Stimulated activated CD4-positive, alpha-beta T cell treated with anti-CD3 and anti-CD28 coated beads, Interleukin-2, amount 100 ng/mL, for 24 hours (primary cell): ENCODE results near the gene CSDE1.
"Not testable (repeated sequence)": the region's sequence is repeated elsewhere in the genome, so short reads cannot be mapped to it uniquely, and the experiment has no call there.

Experiments
- DNase-seq, 2 donors: peaks; one replicate each; pipeline ENCODE4 v3.0.0-alpha.2; 2020

Gene CSDE1

DNA sequence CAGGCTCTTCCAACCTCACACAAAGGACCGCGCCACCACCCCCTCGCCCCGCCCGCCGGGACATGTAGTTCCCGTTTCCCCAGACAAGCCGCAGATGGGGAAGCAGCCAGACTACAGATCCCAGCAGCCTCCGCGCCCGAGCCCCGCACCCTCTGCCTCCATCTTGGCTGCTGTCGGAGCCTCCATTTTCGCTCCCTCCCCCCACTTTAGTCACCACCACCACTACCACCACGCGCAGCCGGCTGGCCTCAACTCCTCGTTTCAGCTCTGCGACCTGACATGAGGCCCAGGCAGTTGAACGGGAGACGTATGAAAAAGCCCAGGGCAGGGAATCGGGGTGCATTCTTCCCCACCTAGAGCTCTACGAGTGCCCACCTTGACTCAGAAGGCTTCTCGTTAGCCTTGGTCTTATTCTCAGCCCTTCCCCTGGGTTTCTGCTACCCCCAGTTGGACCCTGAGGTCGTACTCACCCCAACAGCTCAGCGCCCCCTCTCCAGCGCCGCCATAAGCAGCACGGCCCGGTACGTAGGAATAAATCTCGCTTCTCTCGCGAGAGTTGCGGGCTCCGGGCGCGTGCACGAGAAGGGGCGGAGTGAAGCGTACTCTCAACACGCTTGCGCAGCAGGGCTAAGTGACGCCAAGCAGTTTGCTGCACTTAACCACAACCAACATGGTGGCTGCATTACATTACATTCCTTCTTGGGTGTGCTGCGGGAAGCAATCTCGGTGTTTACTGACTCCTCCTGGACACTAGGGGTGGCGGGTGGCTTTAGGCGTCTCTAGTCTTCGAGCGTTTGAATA, at the start of gene CSDE1:
CSDE1 (minus strand) TSS at position 530 of the 801 bp plus-strand sequence. CDS start 18,094 bp downstream, outside the sequence.
- peak; percentile 94 to 96 for DNase-seq

DNA sequence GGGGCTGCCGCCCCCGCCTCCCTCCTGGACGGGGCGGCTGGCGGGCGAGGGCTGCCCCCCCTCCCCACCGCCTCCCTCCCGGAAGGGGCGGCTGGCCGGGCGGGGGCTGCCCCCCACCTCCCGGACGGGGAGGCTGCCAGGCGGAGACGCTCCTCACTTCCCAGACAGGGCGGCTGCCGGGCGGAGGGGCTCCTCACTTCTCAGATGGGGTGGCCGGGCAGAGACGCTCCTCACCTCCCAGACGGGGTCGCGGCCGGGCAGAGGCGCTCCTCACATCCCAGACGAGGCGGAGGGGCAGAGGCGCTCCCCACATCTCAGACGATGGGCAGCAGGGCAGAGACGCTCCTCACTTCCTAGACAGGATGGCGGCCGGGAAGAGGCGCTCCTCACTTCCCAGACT, 46.7 kb upstream of the CSDE1 start:
- not testable (repeated sequence) for DNase-seq

DNA sequence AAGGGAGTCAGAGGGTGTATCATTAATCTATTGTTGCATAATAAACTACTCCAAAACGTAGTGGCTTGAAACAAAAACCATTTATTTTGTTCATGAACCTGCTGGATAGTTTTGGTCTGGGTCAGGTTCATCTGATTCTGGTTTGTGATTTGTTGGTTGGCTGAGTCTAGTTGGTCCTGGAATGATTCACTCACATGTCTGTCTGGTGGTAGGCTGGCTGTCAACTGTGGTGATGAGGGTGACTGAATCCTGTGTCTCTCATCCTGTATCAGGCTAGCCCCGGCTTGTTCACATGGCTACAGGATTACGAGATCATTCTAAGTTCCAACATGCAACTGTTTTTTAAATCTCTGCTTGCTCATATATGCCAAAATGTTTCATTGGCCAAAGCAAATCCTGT, 45.2 kb upstream of the CSDE1 start:
- DNase-seq, result no peak

DNA sequence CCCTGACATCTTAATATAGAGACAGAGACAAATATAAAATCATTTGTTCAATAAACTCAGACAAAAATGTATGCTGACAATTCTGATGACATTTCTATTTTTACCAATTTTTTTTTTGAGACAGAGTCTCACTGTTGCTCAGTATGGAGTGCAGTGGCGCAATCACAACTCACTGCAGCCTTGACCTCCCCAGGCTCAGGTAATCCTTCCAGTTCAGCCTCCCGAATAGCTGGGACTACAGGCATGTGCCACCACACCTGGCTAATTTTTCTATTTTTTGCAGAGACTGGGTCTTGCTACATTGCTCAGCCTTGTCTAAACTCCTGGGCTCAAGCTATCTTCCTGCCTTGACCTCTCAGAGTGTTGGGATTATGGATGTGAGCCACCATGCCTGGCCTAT, 36.3 kb upstream of the CSDE1 start:
- DNase-seq, result no peak

DNA sequence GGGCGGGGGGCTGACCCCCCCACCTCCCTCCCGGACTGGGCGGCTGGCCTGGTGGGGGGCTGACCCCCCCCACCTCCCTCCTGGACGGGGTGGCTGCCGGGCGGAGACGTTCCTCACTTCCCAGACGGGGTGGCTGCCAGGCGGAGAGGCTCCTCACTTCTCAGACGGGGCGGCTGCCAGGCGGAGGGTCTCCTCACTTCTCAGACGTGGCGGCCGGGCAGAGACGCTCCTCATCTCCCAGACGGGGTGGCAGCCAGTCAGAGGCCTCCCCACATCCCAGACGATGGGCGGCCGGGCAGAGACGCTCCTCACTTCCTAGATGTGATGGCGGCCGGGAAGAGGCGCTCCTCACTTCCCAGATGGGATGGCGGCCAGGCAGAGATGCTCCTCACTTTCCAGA, 32.8 kb upstream of the CSDE1 start:
- DNase-seq, result not testable (repeated sequence)

DNA sequence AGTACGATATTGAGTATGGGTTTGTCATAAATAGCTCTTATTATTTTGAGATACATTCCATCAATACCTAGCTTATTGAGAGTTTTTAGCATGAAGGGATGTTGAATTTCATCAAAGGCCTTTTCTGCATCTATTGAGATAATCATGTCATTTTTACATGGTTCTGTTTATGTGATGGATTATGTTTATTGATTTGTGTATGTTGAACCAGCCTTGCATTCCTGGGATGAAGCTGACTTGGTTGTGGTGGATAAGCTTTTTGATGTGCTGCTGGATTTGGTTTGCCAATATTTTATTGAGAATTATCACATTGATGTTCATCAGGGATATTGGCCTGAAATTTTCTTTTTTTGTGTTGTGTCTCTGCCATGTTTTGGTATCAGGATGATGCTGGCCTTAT, 28.7 kb upstream of the CSDE1 start:
- DNase-seq, result not testable (repeated sequence)

DNA sequence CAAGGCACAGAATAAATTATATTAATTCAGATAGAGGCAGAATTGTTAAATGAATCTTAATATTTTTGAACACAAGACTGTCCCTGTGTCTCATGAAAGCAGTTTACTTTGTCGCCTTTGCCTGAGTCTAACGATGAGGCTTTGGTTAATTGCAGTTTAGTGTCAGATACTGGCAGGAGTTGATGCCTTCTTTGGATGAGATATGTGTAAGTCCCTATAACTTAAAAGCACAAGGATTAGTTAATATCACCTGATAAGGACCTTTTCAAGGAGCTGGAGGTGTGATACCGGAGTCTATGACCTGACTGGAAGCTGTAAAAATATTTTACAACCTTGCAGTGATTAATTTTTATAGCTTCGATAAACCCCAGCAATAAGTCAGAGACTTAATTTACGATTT, 24.7 kb upstream of the CSDE1 start:
- DNase-seq, result no peak

DNA sequence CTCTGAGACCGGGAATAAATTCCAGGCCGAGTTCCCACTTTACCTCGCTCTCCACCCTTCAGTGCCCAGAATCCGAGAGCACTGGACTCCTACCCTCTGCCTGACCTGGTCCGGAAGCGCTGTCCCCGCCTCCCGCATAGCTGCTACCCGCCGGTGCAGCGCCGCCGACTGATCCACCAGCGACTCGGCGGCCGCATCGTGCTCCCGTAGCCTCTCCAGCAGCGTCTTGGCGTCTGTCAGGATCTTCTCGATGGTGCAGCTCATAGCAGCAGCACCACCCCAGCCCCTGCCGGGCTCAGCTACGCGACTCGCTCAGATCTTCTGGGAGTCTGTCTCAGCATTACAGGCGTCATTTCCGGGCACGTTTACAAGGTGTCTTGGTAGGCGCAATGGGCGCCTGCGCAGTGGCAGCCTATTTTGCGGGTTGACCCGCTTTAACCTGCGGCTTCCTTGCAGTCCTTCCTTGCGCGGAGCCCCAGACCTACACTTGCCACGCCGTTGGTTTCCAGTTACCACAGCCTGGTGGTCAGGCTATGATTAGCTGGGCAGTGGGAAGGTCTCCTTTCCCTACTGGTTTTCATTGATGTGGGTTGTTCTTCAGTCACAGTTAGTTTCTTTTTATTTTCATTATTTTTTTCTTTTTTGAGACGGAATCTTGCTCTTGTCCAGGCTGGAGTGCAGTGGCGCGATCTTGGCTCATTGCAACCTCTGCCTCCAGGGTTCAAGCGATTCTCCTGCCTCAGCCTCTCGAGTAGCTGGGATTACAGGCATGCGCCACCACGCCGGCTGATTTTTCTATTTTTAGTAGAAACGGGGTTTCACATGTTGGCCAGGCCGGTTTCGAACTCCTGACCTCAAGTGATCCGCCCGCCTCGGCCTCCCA, 22.8 kb upstream of the CSDE1 start, which contains the start of gene SIKE1:
SIKE1 (minus strand) TSS at position 342 of the 883 bp plus-strand sequence; CDS start at position 264, 78 bp downstream.
- DNase-seq, result peak; percentile 92 to 94

DNA sequence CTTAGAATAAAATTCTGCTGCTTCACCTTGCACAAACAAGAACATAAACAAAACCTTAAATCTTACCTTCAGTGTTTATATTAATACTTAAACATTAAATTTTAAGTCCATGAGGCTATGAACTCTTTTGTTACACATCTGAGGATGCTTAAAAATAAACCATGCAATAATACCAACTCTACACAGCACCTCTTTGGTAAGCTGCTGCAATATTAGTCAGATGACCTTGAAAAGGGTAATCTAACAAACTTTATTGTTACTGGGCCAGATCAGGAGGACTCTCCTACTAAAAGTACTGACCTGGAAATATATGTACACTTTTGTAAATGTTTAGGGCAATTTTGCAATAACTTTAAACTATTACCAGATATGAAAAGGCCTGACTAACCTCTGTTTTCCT, 21.9 kb upstream of the CSDE1 start:
- DNase-seq, result no peak

DNA sequence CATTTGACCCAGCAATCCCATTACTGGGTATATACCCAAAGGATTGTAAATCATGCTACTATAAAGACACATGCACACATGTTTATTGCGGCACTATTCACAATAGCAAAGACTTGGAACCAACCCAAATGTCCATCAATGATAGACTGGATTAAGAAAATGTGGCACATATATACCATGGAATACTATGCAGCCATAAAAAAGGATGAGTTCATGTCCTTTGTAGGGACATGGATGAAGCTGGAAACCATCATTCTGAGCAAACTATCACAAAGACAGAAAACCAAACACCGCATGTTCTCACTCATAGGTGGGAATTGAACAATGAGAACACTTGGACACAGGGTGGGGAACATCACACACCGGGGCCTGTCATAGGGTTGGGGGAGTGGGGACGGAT, 18.9 kb upstream of the CSDE1 start:
- not testable (repeated sequence) for DNase-seq

DNA sequence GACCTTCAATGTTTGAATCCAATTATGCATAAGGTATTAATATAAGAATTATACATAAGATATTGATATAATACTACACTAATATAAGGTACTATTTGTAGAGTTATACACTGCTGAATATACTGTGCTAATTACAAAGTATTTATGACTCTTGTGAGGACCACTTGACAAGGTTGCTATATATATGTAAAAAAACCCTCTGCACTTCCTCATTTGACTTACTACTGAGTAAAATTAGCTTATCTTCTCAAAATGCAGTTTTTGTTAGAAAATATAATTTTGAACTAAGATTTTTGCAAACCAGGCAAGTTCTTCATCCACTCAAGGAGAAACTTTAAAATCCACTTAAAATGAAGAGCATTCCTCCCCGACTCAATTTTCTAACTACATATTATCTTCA, 14.2 kb upstream of the CSDE1 start:
- DNase-seq, result no peak

DNA sequence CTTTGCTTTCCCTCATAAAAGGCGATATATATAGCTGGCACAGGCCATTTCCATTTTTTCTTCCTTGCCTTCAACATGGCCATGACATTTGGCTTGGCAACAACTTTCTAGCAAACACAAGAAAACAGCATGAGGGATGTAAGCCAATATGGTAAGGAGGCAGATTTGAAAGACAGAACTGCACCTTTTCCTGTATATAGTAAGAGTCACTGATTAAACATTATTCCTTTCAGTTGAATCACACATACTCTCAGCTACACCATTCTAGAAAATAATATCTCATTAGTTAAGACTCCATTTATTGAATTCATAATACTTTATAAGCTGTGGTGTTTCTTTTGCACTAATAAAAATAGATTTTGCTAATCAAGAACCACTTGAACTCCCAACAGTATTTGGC, 13.2 kb upstream of the CSDE1 start:
- DNase-seq, result no peak

DNA sequence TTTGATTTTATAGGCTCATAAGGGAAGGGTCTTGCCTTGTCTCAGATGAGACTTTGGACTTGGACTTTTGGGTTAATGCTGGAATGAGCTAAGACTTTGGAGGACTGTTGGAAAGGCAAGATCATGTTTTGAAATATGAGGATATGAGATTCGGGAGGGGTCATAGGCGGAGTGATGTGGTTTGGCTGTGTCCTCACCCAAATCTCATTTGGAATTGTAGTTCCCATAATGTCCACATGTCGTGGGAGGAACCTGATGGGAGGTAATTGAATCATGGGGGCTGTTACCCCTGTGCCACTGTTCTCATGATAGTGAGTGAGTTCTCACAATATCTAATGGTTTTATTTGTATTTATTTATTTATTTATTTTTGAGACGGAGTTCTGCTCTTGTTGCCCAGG, 6.9 kb upstream of the CSDE1 start:
- DNase-seq, result no peak

DNA sequence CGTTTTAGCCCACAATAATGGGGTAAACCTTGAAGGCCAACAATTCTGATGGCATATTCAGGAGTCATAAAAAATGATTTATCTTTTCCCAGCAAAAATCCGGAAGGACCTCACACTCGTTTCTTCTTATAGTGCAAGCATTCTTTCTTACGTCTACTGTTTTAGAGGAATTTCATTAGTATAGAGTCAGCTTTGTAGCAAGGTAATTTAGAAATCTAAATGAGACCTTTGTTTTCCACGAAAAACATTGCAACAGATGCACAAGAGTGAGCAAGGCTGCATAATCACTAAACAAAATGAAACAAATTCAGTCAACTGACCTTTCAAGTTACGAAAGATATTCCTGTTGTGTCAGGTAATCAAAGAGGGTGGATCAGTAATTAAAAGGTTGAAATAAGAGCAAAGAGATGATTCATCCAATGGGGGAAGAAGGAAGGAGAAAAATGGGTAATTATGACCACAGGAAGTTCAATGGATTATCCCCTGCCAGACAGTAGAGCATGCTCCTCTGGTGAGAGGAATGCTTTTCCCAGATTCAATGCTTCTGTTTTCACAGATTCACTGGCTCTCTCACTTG, 560 bp upstream of the CSDE1 start:
- DNase-seq, result no peak

DNA sequence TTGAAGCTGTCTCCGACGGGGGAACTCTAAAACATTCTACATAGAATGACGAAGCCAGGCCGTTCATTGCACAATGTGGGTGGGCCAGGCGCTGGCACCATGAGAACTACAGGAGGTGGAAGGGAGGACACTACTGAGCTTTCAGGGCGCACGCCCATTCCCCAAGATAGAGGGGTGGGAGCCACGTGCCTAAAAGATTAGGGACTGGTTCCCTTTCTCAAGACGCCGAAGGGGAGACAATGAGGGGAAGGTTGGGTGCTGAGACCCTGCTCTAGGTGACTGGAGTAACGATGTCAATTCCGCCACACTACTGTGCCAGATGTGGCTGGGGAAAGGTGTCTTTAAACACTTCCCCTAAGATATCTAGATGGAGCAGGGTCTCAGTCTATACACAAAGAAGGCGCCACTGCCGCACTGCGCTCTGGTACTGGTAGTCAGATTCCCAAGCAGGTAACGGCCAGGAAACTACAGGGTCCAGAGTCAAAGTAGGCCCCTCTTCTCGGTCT, 782 bp downstream of the CSDE1 start:
- DNase-seq, result peak in 1 of 2 donors; percentile 26

DNA sequence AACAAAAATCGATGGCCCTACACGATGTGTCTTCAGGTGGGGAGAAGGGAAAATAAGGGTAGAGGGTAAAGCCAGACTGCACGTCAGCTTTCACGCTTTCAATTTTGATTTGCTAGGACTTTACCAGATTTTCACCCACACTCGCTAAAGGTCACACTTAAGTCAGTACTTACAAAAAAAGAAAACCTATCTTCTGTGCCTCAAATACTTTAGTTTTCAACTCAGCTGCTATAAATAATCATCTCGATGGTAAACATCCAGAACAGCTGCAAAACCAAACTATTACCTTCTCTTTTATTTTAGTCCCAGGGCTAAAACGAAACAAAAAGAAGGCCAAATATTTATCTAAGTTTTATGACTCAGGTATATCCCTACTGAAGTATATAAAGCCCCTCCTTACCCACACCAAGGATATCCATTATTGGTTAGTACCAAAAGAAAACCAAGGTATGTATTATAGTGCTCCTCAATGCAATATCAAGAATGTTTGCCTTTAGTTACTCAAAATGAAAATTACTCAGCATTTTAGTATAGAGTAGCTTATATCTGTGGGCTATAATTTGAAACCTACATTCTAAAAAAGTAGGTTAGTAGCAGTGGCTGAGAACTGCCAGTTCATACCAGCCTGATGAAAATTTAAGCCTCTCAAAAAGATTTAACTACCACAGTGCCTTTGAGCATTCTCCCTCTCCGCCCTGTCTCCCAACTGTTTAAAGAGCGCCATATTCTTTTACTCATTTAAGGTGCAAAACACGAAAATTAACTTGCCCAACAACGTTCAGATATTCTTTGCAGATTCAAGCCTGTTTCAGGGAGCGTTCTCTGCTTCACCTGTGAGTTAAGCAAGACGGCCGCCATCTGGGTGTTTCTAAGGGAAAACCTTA, 1.5 kb downstream of the CSDE1 start:
- DNase-seq, result no peak

DNA sequence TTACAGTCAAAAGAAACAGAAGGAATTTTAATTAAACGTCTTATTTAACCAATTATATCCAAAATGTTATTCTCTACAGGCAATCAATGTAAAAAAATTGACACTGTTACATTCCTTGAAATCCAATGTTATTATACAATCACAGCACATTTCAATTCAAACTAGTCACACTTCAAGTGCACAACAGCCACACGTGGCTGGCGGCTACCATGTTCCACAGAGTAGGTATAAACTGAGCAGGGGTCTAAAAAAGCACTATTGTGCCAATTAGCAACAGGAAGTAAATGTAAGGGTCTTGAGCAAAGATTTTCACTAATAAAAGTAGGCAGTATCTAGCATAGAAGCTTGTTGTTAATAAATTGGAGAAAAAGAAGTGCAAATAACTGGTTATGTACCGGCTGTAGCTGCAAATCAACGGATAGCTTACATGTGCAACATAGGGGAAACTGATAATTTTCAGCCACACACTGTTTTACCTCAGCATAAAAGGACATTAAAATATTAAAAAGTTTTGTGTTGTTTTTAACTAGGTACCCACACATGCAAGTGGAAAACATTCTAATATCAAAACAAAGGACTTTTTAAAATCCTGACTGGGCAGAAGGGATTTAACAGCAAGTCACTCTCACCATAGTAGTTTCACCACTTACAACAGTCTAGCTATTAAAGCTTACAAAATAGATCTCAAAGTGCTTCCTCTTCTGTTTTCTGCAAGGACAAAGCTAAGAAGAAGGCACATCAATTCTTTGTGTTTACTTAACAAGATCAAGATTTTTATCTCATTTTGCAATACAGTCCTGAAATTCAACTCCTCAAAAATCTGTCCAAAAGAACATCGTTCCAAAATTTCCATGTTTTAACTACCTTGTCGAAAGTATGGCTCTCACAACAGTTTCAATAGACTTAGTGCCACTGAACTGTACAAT, 2.5 kb downstream of the CSDE1 start:
- DNase-seq, result no peak

DNA sequence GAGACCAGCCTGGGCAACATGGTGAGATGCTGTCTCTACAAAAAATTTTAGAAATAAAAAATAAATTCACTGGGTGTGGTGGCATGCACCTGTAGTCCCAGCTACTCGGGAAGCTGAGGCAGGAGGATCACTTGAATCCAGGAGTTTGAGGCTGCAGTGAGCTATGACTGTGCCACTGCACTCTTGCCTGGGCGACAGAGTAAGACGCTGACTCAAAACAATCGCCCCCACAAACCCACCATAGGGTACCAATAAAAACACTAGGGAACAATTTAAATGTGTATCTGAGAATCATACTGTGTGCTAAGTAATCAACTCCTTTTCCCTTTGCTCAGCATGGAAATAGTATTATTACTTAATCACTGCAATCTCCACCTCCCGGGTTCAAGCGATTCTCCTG, 4.1 kb downstream of the CSDE1 start:
- peak in 1 of 2 donors; percentile 37 for DNase-seq

DNA sequence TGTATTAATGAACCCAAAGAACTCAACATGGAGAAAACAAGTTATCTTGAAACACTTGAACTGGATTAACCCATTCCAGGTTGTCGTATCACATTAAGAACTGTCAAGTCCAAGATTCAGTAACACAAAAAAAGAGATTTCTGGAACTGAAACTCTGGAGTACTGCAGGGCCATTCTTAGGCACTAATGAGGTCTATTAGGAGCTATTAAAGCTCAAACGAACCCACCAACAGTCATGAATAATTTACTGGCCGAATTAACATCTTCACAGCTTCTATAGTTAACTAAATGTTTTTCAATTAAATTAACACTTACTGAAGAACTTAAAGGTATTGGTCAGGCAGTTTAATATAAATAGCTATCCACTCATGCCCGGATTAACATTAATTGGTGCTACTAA, 4.6 kb downstream of the CSDE1 start:
- no peak for DNase-seq

DNA sequence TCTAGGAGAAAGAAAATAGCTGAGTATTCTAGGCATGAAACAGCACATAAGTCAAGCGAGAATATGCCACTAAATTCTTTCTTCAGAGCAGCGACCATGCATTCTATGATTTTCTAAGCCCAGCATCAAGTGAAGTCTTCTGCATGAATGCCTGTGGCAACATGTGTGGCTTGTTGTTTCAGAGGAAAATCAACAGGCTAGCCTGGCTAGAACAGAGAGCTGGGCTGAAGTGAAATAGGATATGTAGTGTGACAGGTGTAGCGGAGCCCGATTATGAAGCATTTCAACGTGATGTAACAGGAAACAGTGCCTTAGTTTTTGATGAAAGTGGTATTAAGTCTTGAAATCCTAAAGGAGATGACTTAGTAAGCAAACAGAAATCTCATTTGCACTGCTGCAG, 7.0 kb downstream of the CSDE1 start:
- DNase-seq, result no peak

DNA sequence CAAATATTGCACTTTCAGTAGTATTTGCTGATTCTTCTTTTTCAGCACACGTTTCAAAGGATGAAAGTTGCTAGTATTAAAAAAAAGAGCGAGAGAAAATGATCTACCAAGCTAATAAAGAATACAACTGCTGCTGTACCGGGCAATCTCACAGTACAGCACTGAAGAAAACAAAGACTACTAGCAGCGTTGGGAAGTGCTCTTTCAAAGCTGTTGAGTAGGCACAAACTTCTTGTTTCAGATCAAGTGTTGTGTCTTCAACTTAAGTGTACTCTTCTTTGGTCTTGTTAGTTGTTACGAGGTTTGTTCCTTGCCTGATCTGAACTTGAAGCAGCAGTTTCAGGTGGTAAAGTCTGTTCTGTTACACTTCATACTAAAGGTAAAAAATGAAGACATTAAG, 7.9 kb downstream of the CSDE1 start:
- DNase-seq, result no peak
